ENCODE measurements around the gene SIRT1.
A peak's percentile ranks its signal among the peaks of the same experiment; 100 is the strongest.
"Not testable (repeated sequence)": the region's sequence is repeated elsewhere in the genome, so short reads cannot be mapped to it uniquely, and the experiment has no call there.

SIRT1 gene

DNA sequence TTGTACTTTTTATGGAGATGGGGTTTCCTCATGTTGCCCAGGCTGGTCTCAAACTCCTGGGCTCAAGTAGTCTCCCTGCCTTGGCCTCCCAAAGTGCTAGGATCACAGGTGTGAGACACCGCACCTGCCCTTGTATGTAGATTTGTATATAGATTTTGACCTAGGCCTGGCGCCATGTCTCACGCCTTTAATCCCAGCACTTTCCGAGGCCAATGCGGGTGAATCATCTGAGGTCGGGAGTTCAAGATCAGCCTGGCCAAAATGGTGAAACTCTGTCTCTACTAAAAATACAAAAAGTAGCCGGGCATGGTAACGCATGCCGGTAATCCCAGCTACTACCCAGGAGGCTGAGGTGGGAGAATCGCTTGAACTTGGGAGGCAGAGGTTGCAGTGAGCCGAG lies 7.0 kb upstream of the SIRT1 start:
- not testable (repeated sequence) for DNase-seq (ENCODE audit: low spot score)

DNA sequence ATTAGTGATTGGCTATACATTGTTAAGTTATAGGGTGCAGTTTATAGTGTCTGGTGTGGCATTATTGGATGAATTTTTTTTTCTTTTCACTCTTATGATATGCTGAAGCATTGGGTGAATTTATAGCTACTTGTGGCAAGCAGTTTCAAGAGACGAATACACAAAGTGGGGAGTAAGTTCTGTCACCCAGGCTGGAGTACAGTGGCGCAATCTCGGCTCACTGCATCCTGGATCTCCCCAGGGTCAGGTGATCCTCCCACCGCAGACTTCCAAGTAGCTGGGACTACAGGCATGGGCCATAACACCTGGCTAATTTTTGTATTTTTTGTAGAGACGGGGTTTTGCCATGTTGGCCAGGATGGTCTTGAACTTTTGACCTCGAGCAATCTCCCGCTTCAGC lies 6.3 kb upstream of the SIRT1 start:
- no peak for DNase-seq (ENCODE audit: low spot score)

DNA sequence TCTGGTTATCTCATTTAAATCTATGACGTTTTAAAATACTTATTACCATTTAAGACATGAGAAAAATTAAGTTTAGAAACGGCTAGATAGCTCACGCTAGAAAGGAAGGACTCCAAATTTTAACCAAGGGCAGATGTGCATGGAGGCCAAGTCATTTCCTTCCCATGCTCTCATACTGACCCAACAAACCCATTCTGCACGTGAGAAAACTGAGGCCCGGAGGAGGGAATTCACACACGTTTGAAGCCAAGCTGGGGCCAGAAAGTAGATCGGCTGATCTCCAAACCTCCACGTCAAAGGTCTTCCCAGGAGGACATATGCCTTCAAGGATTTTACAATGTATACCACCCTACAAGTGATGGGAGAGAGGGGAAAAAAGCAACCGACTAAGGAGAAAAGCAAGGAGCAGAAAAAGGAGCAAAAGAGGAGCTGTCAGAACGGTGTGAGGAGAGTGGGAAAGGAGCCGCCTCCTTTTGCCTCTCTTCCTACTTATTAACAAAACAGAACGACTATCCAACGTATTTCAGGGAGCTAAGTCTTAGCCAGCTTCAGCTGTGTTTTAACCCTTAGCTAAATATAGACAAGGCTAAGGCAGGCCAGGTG lies 645 bp upstream of the SIRT1 start:
- no peak for DNase-seq (ENCODE audit: low spot score)

DNA sequence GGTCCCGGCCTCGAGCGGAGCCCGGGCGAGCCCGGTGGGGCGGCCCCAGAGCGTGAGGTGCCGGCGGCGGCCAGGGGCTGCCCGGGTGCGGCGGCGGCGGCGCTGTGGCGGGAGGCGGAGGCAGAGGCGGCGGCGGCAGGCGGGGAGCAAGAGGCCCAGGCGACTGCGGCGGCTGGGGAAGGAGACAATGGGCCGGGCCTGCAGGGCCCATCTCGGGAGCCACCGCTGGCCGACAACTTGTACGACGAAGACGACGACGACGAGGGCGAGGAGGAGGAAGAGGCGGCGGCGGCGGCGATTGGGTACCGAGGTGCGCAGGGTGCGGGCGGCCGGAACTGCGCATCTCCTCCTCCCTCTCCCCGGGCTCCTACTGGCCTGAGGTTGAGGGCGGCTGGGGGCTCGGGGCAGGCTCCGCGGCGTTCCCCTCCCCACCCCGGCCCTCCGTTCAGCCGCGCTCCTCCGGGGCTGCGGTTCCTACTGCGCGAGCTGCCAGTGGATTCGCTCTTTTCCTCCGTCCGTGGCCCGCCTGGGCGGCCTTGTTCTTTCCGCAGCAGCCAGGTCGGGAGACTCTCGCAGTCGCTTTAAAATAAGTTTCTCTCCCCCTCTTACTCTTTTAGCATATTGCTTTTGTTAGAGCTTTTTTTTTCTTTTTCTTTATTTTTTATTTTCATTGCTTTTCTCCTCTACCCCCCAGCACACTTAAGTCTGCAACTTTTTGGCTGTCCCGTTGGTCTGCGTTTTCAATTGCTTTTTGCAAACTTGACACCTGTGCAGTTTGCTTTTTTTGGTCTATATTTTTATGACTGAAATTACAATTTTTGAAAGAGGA lies 600 bp downstream of the SIRT1 start:
- DNase-seq (ENCODE audit: low spot score), result peak; percentile 79

DNA sequence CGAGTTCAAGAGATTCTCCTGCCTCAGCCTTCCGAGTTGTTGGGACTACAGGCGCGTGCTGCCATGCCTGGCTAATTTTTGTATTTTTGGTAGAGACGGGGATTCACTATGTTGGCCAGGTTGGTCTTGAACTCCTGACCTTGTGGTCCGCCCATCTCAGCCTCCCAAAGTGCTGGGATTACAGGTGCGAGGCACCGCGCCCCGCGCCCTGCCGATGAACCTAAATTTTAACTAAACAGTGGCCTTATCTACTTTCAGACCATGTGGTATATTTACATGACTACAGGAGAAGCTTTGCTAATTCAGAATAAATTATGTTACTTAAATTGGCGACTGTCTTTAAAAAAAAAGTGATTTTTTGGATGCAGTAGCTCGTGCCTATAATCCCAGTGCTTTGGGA lies 9.2 kb downstream of the SIRT1 start:
- no peak for DNase-seq (ENCODE audit: low spot score)

DNA sequence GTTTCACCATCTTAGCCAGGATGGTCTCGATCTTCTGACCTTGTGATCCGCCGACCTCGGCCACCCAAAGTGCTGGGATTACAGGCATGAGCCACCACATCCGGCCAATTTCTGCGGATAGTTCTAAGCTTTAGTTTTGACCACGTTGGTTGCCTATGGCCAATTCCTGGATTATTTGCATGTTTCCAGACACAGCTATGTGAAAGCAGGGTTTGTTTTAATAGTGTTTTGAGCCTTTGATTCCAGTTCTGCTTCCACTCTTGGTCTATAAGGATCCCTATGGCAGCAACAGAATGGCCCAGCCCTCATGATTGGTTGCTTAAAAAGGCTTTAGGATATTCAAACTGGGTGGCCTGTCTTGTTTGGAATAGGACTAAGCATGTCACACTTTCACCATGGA lies 19.1 kb downstream of the SIRT1 start:
- no peak for DNase-seq (ENCODE audit: low spot score)

DNA sequence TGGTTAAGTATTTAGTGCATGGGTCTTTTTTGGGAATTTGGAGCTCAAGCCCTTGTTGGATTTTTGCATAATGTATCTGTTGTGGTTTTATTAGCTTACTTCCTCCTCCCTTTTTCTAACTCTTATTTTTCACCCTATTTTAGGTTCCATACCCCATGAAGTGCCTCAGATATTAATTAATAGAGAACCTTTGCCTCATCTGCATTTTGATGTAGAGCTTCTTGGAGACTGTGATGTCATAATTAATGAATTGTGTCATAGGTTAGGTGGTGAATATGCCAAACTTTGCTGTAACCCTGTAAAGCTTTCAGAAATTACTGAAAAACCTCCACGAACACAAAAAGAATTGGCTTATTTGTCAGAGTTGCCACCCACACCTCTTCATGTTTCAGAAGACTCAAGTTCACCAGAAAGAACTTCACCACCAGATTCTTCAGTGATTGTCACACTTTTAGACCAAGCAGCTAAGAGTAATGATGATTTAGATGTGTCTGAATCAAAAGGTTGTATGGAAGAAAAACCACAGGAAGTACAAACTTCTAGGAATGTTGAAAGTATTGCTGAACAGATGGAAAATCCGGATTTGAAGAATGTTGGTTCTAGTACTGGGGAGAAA lies 28.0 kb downstream of the SIRT1 start:
- DNase-seq (ENCODE audit: low spot score), result peak; percentile 5

DNA sequence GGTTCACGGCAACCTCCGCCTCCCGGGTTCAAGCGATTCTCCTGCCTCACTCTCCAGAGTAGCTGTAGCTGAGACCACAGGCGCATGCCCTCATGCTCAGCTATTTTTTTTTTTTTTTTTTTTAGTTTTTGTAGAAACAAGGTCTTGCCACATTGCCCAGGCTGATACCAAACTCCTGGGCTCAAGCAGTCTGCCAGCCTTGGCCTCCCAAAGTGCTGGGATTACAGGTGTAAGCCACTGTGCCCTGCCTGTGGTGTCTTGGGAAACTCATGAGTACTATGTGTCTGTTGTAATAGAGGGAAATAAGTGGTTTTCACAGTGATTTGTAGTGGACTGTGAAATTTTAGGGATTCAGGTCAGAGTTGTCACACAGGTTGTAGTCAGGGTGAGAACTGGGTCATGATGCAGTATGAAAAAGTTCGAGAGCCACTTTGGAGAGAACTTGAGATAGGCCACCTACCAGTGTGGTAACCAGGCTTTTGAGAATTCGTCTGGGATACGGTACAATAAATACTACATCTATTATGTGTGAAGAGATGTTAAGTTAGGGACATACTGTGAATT lies 30.4 kb downstream of the SIRT1 start:
- DNase-seq (ENCODE audit: low spot score), result no peak

DNA sequence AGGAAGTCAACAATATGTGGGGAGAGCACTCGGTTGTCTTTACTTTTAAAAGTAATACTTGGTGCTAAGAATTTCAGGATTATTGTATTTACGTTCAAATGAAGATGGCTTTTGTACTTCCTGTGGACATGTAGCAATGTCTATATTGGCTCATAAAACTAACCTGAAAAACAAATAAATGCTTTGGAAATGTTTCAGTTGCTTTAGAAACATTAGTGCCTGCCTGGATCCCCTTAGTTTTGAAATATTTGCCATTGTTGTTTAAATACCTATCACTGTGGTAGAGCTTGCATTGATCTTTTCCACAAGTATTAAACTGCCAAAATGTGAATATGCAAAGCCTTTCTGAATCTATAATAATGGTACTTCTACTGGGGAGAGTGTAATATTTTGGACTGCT lies 32.7 kb downstream of the SIRT1 start:
- no peak for DNase-seq (ENCODE audit: low spot score)

DNA sequence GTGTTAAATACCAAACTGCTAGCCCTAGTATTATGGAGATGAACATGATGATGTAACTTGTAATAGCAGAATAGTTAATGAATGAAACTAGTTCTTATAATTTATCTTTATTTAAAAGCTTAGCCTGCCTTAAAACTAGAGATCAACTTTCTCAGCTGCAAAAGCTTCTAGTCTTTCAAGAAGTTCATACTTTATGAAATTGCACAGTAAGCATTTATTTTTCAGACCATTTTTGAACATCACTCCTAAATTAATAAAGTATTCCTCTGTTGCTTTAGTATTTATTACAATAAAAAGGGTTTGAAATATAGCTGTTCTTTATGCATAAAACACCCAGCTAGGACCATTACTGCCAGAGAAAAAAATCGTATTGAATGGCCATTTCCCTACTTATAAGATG lies 33.2 kb downstream of the SIRT1 start:
- DNase-seq (ENCODE audit: low spot score), result no peak

DNA sequence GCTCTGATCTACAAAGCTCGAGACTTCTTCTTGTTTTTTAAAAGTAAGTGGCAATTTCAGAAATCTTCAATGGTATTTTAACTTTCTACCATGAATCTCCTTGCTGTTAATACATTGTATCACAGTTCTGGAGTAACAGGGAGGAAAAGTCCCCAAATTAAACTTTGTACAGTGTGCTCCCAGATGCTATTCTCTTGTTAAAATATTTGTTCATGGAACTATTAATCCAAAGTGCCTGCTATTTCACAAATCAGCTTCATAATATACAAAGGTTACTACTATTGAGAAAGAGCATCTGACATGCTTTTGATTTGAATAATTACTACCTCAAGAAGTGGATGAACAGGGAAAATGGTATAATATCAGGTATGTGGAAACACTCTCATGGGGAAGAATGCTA lies 36.6 kb downstream of the SIRT1 start:
- no peak for DNase-seq (ENCODE audit: low spot score)

DNA sequence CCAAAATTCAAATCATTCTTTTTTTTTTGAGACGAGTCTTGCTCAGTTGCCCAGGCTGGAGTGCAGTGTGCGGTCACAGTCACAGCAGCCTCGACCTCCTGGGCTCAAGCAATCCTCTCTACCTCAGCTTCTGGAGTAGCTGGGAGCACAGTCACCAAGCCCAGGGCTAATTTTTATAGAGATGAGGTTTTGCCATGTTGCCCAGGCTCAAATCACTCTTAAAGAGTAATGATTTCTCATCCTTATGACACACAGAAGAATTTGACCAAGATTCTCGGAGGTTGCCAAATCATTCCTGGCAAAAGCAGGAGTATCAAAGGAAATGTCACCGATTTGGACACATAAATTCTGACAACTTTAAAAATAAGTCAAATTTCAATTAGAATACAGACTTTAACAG lies 39.1 kb downstream of the SIRT1 start:
- DNase-seq (ENCODE audit: low spot score), result no peak

DNA sequence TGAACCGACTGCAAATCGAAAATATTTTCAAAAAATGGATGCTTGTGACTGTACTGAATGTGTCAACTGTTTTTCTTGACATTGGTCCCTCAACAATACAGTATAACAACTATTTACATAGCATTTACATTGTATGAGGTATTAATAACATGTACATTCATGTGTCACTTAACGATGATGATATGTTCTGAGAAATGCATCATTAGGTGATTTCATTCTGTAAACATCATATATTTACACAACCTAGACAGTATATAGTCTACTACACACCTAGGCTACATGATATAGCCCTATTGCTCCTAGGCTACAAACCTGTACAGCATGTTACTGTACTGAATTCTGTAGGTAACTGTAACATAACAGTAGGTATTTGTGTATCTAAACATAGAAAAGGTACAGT lies 39.7 kb downstream of the SIRT1 start:
- DNase-seq (ENCODE audit: low spot score), result no peak

DNA sequence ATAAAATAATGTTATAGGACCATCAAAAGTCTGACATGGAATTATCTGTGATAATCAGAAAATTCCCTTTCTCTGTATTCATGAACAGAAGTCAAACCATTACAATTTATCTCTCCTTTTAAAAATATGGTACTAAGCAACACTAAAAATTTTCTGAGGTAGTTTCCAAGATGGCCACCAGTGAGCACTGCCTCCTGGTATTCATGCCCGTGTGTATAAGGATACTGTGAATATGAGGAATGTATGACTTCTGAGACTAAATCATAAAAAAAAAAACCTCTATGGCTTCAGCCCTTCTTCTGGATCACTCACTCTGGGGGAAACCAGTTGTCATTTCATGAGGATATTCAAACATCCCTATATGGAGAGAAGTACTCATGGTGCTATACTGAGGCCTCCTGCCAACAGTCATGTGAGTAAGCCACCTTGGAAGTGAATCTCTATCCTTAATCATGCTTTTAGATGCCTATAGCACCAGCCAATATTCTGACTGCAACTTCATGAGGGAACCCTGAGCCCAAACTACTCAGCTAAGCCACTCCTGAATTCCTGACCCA lies 41.1 kb downstream of the SIRT1 start:
- DNase-seq (ENCODE audit: low spot score), result peak; percentile 12

DNA sequence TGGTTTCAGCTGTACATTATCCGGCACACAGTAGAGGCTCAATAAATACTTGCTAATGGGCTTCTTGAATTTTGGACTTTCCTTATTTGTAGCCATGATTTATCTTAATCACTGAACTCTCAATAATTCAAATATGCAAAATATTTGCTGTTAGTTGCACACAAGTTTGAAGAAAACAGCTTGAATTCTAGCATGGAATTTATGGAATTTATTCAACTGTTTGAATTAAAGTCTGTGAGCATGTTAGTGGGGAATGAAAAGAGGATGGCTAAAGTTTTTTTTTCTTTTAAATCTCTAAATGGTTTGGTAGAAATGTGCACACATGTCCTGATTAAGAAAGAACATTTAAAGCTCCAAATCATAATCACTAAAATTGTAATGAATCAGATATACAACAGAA lies 42.5 kb downstream of the SIRT1 start:
- no peak for DNase-seq (ENCODE audit: low spot score)

DNA sequence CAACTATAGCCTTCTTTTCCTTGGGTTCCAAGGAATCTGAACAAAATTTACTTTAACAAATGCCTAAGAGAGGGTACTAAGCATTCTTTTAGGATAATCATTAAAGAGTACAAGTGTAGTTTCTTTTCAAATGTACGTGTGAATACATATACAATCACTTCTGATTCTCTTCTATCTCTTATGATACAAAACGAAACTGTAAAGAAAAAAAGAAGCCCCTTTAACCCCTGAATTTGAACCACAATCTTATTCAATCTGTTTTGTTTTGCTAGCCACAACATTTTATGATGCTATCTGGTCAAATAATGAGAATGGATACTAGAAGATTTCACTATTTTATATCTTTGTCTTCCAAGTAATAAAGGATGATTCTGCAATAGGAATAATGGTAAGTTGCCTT lies 48.7 kb downstream of the SIRT1 start:
- DNase-seq (ENCODE audit: low spot score), result no peak

DNA sequence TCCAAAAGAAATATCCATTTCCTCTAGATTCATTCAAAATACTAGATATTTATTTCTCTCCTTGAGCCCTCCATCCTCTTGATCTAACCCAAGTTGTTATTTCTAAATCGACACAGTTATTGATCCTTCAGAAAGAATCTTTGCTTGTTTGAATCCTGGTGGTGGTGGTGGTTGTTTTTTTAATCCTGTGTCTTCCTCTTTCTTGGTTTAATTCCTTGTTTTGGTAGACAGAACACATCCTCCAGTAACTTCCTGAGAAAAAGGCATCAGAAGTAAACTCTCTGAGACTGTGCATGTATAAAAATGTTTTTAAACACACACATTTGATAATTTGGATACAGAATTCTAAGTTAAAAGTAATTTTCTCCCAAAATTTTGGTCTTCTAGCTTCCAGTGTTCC lies 49.9 kb downstream of the SIRT1 start:
- no peak for DNase-seq (ENCODE audit: low spot score)

DNA sequence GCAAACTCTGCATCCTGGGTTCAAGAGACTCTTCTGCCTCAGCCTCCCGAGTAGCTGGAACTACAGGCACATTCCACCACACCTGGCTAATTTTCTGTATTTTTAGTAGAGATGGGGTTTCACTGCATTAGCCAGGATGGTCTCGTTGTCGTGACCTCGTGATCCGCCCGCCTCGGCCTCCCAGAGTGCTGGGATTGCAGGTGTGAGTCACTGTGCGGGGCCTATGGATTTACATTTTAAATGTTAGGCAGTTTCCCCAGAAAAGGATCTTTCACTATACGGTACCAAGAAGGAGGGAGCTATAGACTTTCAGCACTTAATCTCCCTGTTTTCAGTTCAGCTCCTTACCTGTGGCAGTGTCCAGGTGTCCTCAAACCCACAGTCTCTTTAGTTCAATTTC lies 50.8 kb downstream of the SIRT1 start:
- DNase-seq (ENCODE audit: low spot score), result no peak

DNA sequence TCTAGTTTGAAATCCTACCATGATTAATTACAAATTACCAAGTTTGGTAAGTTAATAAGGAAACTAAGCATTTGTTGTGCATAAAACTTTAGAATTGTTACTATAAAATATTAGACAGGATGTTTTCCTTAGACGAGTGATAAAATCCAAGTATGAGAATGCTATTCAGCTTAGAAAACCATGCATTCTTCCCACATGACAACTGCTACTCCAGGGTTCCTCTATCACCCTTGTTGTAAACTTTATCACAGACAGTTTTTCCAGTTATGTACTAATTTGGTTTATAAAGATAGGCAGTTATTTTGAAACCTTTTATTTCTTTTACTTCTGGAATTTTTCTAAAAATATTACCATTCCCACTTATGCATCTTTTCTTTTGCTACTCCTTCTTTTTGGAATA lies 52.0 kb downstream of the SIRT1 start:
- DNase-seq (ENCODE audit: low spot score), result no peak

DNA sequence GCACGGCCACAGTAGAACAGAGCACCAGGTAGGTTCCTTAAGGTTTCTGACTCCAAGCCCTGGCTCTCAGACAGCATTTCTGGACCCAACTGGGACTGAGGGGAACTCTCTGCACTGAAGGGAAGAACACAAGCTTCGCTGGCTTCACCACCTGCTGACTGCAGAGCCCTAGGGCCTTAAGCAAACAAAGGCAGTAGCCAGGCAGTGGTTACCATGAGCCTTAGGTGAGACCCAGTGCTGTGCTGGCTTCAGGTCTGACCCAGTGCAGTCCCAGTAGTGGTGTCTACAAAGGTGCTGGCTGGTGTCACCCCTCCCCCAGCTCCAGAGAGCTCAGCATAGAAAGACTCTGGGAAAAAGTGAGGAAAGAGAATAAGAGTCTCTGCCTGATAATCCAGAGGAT lies 59.5 kb downstream of the SIRT1 start:
- no peak for DNase-seq (ENCODE audit: low spot score)

DNA sequence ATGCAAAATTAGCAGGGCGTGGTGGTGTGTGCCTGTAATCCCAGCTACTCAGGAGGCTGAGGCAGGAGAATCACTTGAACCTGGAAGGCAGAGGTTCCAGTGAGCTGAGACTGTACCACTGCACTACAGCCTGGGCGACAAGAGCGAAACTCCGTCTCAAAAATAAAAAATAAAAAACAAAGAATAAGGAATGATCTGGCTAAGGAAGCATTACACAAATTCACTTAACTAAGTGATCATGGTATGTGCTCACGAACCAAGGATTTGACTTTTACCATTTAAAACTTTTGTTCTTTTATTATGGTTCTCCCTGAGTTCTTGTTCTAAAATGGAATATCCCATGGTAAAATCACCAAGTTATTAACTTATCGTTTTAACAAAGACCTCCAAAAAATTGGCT lies 71.2 kb downstream of the SIRT1 start:
- DNase-seq (ENCODE audit: low spot score), result no peak

DNA sequence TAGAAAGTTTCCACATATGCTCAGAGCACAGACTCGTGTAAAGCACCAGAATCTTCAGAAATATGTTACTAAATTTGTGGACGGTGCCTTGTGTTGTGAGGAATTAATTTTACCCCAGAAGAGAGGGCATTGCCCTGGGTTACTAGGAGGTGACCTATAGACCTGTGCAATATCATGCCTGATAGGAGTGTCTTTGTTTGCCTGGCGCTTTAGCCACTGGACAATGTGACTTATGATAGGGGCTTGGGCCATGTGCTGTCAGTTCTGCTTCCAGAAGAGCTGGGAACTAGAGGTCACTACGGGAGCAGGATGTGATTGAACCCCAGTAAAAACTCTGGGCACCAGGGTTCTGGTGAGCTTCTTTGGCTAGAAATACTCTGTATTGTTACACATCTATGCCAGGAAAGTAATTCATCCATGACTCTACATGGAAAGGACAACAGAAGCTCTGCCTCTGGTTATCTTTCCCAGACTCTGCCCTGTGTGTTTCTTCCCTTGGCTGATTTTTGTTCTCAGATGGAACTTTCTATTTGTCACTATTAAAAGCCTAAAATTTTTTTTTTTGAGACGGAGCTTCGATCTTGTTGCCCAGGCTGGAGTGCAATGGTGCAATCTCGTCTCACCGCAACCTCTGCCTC lies 75.5 kb downstream of the SIRT1 start:
- no peak for DNase-seq (ENCODE audit: low spot score)
